Measurements from ENCODE around the gene MAP6. TPM values are rescaled to one million over a fixed set of nuclear protein-coding genes. Genes with fewer than 3 reads are reported as not detected.

Gene MAP6
- total and polyA plus RNA-seq, 9 of the 15 experiments (the other 6 are each of a cell fraction or from before 2014, with no cell fraction given) = not detected

DNA sequence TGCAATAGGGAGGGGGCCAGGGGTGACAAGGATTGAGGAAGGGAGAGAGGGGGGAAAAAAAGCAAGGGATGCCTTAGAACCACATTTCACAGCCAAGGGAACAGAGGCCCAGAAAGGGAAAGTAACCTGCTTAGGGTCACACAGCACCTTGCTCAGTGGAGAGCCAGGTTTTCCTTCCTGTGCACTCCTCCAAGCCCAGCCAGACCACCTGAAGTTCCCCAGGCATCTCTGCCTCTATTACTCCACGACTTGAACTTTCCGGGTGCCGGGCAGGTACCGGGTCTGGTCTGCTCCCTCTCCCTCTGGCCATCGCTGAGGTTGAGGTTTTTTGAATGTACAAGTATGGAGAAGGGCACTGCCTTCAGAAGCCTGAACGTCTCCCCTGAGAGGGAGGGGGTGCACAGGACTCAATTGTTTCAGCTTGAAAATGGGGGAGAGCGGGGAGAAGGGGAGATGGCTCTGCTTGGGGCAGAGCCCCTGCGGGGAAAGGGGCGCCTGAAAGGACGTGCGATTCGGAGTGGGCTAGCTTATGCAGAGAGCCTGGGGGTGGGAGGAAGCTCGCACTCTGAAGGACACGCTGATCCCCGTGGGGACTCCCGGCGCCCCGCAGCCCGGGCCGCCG is 107.3 kb downstream of the MAP6 start (continued):
- TF ChIP-seq XRCC5 (IDR thresholded peaks at IDR 0.05; ENCODE audit: low read depth, low read length) = no peak
- no peak for TF ChIP-seq FOXK1 (CRISPR knock-in tag; IDR thresholded peaks at IDR 0.05; ENCODE audit: borderline replicate concordance)
- TF ChIP-seq DPF2 (IDR thresholded peaks at IDR 0.05) = no peak
- TF ChIP-seq SP1 (CRISPR knock-in tag; IDR thresholded peaks at IDR 0.05) = 0 out of 2 replicates have a peak, but pooled peaks have one; percentile 1
- TF ChIP-seq GABPB1 (CRISPR knock-in tag; IDR thresholded peaks at IDR 0.05) = no peak
- TF ChIP-seq ATF7 (IDR thresholded peaks at IDR 0.05) = peak; percentile 33
- TF ChIP-seq LCOR (CRISPR knock-in tag; IDR thresholded peaks at IDR 0.05) = no peak
- no peak for TF ChIP-seq ZNF140 (CRISPR knock-in tag; IDR thresholded peaks at IDR 0.05)
- no peak for TF ChIP-seq PHTF2 (CRISPR knock-in tag; IDR thresholded peaks at IDR 0.05)
- TF ChIP-seq MAFG (tag; conservative IDR thresholded peaks at IDR 0.05) = no peak
- no peak for TF ChIP-seq FIP1L1 (IDR thresholded peaks at IDR 0.05; ENCODE audit: low read depth, low read length, poor library complexity, severe bottlenecking)
- TF ChIP-seq CHD1 (IDR thresholded peaks at IDR 0.05; ENCODE audit: low read length) = no peak
- TF ChIP-seq ZFP36 (IDR thresholded peaks at IDR 0.05; ENCODE audit: low read depth, low read length, partially characterized antibody) = peak; percentile 89
- 0 out of 2 replicates have a peak, but pooled peaks have one; percentile 38 for TF ChIP-seq KAT7 (CRISPR knock-in tag; IDR thresholded peaks at IDR 0.05; ENCODE audit: borderline replicate concordance)
- no peak for TF ChIP-seq CTBP1 (IDR thresholded peaks at IDR 0.05; ENCODE audit: borderline replicate concordance)
- peak; percentile 63 for TF ChIP-seq TAF1 (IDR thresholded peaks at IDR 0.05; ENCODE audit: control insufficient read depth, extremely low read depth, insufficient read depth, low read length, severe bottlenecking)
- TF ChIP-seq SMARCA5 (IDR thresholded peaks at IDR 0.05) = peak; percentile 9; the same call in 1 of the 2 replicates
- TF ChIP-seq NFE2L1 (tag; IDR thresholded peaks at IDR 0.05; ENCODE audit: borderline replicate concordance, low read depth) = no peak
- no peak for TF ChIP-seq ZNF124 (CRISPR knock-in tag; IDR thresholded peaks at IDR 0.05)
- peak; percentile 36 for TF ChIP-seq NCOA4 (IDR thresholded peaks at IDR 0.05; ENCODE audit: partially characterized antibody)
- TF ChIP-seq ZFPM2 (CRISPR knock-in tag; IDR thresholded peaks at IDR 0.05) = no peak
- no peak for TF ChIP-seq ILF3 (IDR thresholded peaks at IDR 0.05; ENCODE audit: borderline replicate concordance)
- TF ChIP-seq, protein P1, sequence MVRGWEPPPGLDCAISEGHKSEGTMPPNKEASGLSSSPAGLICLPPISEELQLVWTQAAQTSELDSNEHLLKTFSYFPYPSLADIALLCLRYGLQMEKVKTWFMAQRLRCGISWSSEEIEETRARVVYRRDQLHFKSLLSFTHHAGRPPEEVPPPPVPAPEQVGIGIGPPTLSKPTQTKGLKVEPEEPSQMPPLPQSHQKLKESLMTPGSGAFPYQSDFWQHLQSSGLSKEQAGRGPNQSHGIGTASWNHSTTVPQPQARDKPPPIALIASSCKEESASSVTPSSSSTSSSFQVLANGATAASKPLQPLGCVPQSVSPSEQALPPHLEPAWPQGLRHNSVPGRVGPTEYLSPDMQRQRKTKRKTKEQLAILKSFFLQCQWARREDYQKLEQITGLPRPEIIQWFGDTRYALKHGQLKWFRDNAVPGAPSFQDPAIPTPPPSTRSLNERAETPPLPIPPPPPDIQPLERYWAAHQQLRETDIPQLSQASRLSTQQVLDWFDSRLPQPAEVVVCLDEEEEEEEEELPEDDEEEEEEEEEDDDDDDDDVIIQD (CRISPR knock-in tag; IDR thresholded peaks at IDR 0.05) = no peak
- TF ChIP-seq, protein P2, sequence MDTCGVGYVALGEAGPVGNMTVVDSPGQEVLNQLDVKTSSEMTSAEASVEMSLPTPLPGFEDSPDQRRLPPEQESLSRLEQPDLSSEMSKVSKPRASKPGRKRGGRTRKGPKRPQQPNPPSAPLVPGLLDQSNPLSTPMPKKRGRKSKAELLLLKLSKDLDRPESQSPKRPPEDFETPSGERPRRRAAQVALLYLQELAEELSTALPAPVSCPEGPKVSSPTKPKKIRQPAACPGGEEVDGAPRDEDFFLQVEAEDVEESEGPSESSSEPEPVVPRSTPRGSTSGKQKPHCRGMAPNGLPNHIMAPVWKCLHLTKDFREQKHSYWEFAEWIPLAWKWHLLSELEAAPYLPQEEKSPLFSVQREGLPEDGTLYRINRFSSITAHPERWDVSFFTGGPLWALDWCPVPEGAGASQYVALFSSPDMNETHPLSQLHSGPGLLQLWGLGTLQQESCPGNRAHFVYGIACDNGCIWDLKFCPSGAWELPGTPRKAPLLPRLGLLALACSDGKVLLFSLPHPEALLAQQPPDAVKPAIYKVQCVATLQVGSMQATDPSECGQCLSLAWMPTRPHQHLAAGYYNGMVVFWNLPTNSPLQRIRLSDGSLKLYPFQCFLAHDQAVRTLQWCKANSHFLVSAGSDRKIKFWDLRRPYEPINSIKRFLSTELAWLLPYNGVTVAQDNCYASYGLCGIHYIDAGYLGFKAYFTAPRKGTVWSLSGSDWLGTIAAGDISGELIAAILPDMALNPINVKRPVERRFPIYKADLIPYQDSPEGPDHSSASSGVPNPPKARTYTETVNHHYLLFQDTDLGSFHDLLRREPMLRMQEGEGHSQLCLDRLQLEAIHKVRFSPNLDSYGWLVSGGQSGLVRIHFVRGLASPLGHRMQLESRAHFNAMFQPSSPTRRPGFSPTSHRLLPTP (IDR thresholded peaks at IDR 0.05; ENCODE audit: borderline replicate concordance, extremely low read depth, insufficient read length) = no peak

Measured in K562 (cell line).